Endothelial cell of umbilical vein (primary cell): ENCODE measurements around the gene CMC2. TPM values are rescaled to one million over a fixed set of nuclear protein-coding genes. Genes with fewer than 3 reads are reported as not detected.

Experiments
- BruUV-seq: library from RNA; stranded (reverse); fragments of 400-500 nt; replicated peaks from 2 replicates; lab custom pipeline; 2021; lab: Mats Ljungman, UMichigan
- CTCF ChIA-PET: fragments of 300-600, 350-600 bp; sonication (Branson Sonifier 250); formaldehyde crosslinking; loops from one replicate; lab custom pipeline; 2021; ENCODE audit warnings: antibody characterized with exemption, inconsistent platforms; lab: Charles Lee
- POLR2A ChIA-PET: fragments of 300-600, 350-600 bp; sonication (Branson Sonifier 250); formaldehyde crosslinking; loops from one replicate; lab custom pipeline; 2021; ENCODE audit warnings: antibody characterized with exemption, inconsistent platforms; lab: Charles Lee
- DNase-seq: peaks from one replicate; pipeline ENCODE4 v3.0.0-alpha.2; 2011; ENCODE audit warnings: low read depth, low spot score
- FAIRE-seq: peaks from 2 replicates; lab custom pipeline; 2011; peaks lifted over from hg19 to GRCh38; lab: Jason Lieb, UNC
- H2AFZ ChIP-seq: 2 replicates; pipeline ENCODE4 v1.6.0; 2012; ENCODE audit warnings: low read depth, low read length, control low read depth, inconsistent platforms
- H3K27ac ChIP-seq: 2 replicates; pipeline ENCODE4 v1.5.1; 2011; ENCODE audit warnings: low read depth, mild to moderate bottlenecking, control low read depth, low read length, moderate library complexity; ENCODE audit not compliant: insufficient read depth
- H3K27me3 ChIP-seq, 2 experiments: 2 replicates each; pipeline versions ENCODE4 v1.6.0 to v1.6.1; 2011; ENCODE audit warnings: low read length in 2 of 2, mixed read lengths in 1 of 2; ENCODE audit not compliant: control insufficient read depth in 2 of 2, insufficient read depth in 2 of 2
- H3K36me3 ChIP-seq, 2 experiments: 2 replicates in 1 of 2; 3 replicates in 1 of 2; pipeline ENCODE4 v1.5.1; 2011; ENCODE audit warnings: low read length in 2 of 2, mild to moderate bottlenecking in 1 of 2, moderate library complexity in 1 of 2; ENCODE audit not compliant: control insufficient read depth in 2 of 2, insufficient read depth in 2 of 2; ENCODE audit errors: extremely low read depth in 1 of 2
- H3K4me1 ChIP-seq: 3 replicates; pipeline ENCODE4 v1.5.1; 2011; ENCODE audit warnings: mild to moderate bottlenecking, low read length; ENCODE audit not compliant: control insufficient read depth, insufficient read depth; ENCODE audit errors: extremely low read depth
- H3K4me2 ChIP-seq: 2 replicates; pipeline ENCODE4 v1.6.1; 2011; ENCODE audit warnings: low read length, control low read depth, mixed read lengths; ENCODE audit not compliant: insufficient read depth
- H3K4me3 ChIP-seq, 3 experiments: fragments of 200-600 bp in 1 of 3; sonication (generic), shearing (Covaris generic) in 1 of 3; replicated peaks in 1 of 3; 2 replicates each; pipeline ENCODE4 v1.5.1; 2011 to 2016; ENCODE audit warnings: control low read depth in 3 of 3, low read length in 3 of 3, mild to moderate bottlenecking in 2 of 3, inconsistent platforms in 1 of 3, low read depth in 1 of 3, moderate library complexity in 1 of 3; ENCODE audit not compliant: insufficient read depth in 1 of 3
- H3K79me2 ChIP-seq: 2 replicates; pipeline ENCODE4 v1.6.0; 2012; ENCODE audit warnings: low read length, inconsistent platforms; ENCODE audit not compliant: control insufficient read depth, insufficient read depth
- H3K9ac ChIP-seq: replicated peaks from 2 replicates; pipeline ENCODE3; 2011; ENCODE audit warnings: low read length, control low read depth; ENCODE audit not compliant: insufficient read depth; ENCODE audit errors: extremely low read depth
- H3K9me1 ChIP-seq: replicated peaks from 3 replicates; pipeline ENCODE4 v1.6.0; 2011; ENCODE audit warnings: mild to moderate bottlenecking, low read length; ENCODE audit not compliant: control insufficient read depth, insufficient read depth; ENCODE audit errors: extremely low read depth
- H3K9me3 ChIP-seq: replicated peaks from 2 replicates; pipeline ENCODE4 v1.5.1; 2012; ENCODE audit warnings: low read length, inconsistent platforms; ENCODE audit not compliant: control insufficient read depth, insufficient read depth
- H4K20me1 ChIP-seq: replicated peaks from 2 replicates; pipeline ENCODE3; 2011; ENCODE audit warnings: mild to moderate bottlenecking, low read length; ENCODE audit not compliant: control insufficient read depth, insufficient read depth; ENCODE audit errors: extremely low read depth
- EZH2 ChIP-seq: IDR thresholded peaks from 2 replicates; pipeline ENCODE4 v1.6.1; 2012; ENCODE audit warnings: borderline replicate concordance, low read depth, mild to moderate bottlenecking, moderate library complexity, low read length, inconsistent platforms; ENCODE audit not compliant: severe bottlenecking
- FOS ChIP-seq: IDR thresholded peaks from 2 replicates; pipeline ENCODE4 v1.6.1; 2011; ENCODE audit warnings: mild to moderate bottlenecking, low read length, moderate library complexity, borderline replicate concordance; ENCODE audit not compliant: insufficient read depth
- GATA2 ChIP-seq: IDR thresholded peaks from 2 replicates; pipeline ENCODE4 v1.7.0; 2011; ENCODE audit warnings: low read depth, mild to moderate bottlenecking, moderate library complexity, mixed read lengths, low read length; ENCODE audit not compliant: insufficient read length, insufficient read depth
- JUN ChIP-seq: IDR thresholded peaks from 2 replicates; pipeline ENCODE4 v1.6.1; 2011; ENCODE audit warnings: borderline replicate concordance, low read depth; ENCODE audit not compliant: insufficient read length, insufficient read depth
- MYC ChIP-seq: IDR thresholded peaks from one replicate; pipeline ENCODE4 v1.6.1; 2011; ENCODE audit warnings: mild to moderate bottlenecking, low read depth, low read length
- POLR2A ChIP-seq: IDR thresholded peaks from 2 replicates; pipeline ENCODE4 v1.6.1; 2012; ENCODE audit warnings: low read depth, mild to moderate bottlenecking, control low read depth, low read length
- POLR2AphosphoS5 ChIP-seq: IDR thresholded peaks from 2 replicates; pipeline ENCODE4 v1.6.1; 2012; ENCODE audit warnings: low read depth, mild to moderate bottlenecking, control low read depth, low read length, moderate library complexity; ENCODE audit not compliant: insufficient read depth
- dilution Hi-C: fragments of 300-500 bp; cut with MboI; formaldehyde crosslinking; loops from one replicate; pipeline ENCODE4 v1.15.0; 2019; ENCODE audit warnings: low sequenced_read_pairs; ENCODE audit not compliant: extremely low pct_ligation_motif_present
- intact Hi-C: fragments of 100-400 bp; cut with micrococcal nuclease; formaldehyde crosslinking; loops from one replicate; pipeline ENCODE4 v1.10.0; 2022
- polyA plus RNA-seq, 4 experiments: library from polyadenylated mRNA; depleted of rRNA in 3 of 4; stranded (reverse) in 3 of 4; unstranded in 1 of 4; fragments of >200 nt; gene quantifications; 2 replicates each; pipeline versions ENCODE4 v1.2.1 to v1.2.3, GENCODE V29; 2011 to 2012; ENCODE audit warnings: missing spikeins in 1 of 4
- total RNA-seq: library from RNA; stranded (reverse); gene quantifications from 2 replicates; pipeline ENCODE4 v1.2.3, GENCODE V29; 2021
- TF ChIP-seq, protein P1 (sequence below), 2 donors: IDR thresholded peaks; 1 replicate in 1 of 2; 2 replicates in 1 of 2; pipeline ENCODE4 v1.5.1; 2011; ENCODE audit warnings: low read length in 2 of 2, mild to moderate bottlenecking in 2 of 2, moderate library complexity in 2 of 2, control low read depth in 1 of 2, inconsistent platforms in 1 of 2, low read depth in 1 of 2; ENCODE audit not compliant: insufficient read depth in 1 of 2; ENCODE audit errors: extremely low read depth in 1 of 2
- TF ChIP-seq, protein P2 (sequence below): IDR thresholded peaks from 2 replicates; pipeline ENCODE4 v1.6.1; 2011; ENCODE audit not compliant: insufficient read depth, insufficient read length

The CMC2 gene
- total and polyA plus RNA-seq, 2 donors (not counting 3 experiments of a cell fraction or from before 2014, with no cell fraction given) = 97.8 to 216 TPM

DNA sequence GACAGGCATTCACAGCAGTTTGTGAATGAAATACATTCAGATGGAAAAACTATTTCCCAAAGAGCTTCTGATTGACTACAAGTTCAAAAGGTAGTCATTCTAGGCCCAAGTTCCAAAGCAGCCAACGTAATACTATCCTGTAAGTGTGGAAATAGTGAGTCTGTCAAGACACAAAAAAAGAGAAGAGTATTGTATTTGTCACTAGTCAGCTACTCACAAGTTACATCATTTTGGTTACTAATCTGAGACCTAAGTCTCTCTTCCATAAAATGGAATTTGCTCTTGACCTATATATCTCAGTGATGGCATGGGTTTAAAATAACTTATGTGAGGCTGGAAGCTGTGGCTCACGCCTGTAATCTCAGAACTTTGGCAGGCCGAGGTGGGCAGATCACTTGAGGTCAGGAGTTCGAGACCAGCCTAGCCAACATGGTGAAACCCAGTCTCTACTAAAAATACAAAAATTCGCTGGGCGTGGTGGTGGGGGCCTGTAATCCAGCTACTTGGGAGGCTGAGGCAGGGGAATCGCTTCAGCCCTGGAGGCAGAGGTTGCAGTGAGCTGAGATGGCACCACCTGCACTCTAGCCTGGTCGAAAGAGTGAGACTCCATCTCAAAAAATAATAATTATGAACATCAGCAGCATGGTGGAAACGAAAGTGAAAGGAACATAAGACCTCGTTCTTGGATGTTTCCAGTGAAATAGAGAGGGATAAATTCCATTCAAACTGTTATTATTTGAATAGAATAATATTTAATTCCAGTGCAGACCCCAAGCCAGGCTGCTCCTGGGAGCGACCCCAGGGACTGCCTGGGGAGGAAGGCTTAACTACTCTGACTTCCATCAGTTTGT is 2.9 kb downstream of the CMC2 start:
- POLR2A ChIA-PET = interaction anchor here (1.4 to 1.5 kb wide), 2 partner anchors 11 to 66 kb away, joined by 5 to 7 read pairs; no protein-coding TSS in a partner anchor
- FAIRE-seq (no peak), DNase-seq (no peak)
- Histone ChIP-seq H3K9ac (peak overlapping the region; percentile 25), H3K36me3 (no peaks in the 10 kb centered on the region), H3K79me2 (peaks cover 88% of the 10 kb centered on the region), H3K4me1 (peaks cover 19% of the 10 kb centered on the region), H2AFZ (no peak overlapping the region), H3K27me3 (no peaks in the 10 kb centered on the region), H3K9me3 (no peaks in the 10 kb centered on the region), H3K4me3 (no peak overlapping the region), H4K20me1 (no peaks in the 10 kb centered on the region), H3K4me2 (peak overlapping the region; percentile 80), H3K27ac (no peak overlapping the region), H3K9me1 (no peaks in the 10 kb centered on the region)
- dilution Hi-C loops (no loop called here), intact Hi-C loops (loop anchor here (1.0 kb wide), 2 partner anchors 80 to 734 kb away; no protein-coding TSS in a partner anchor)
- BruUV-seq = no TSS peak
- TF ChIP-seq JUN (no peak), GATA2 (no peak), POLR2A (no peak), MYC (no peak), FOS (no peak), EZH2 (no peak), POLR2AphosphoS5 (no peak)
- TF ChIP-seq, protein P1, sequence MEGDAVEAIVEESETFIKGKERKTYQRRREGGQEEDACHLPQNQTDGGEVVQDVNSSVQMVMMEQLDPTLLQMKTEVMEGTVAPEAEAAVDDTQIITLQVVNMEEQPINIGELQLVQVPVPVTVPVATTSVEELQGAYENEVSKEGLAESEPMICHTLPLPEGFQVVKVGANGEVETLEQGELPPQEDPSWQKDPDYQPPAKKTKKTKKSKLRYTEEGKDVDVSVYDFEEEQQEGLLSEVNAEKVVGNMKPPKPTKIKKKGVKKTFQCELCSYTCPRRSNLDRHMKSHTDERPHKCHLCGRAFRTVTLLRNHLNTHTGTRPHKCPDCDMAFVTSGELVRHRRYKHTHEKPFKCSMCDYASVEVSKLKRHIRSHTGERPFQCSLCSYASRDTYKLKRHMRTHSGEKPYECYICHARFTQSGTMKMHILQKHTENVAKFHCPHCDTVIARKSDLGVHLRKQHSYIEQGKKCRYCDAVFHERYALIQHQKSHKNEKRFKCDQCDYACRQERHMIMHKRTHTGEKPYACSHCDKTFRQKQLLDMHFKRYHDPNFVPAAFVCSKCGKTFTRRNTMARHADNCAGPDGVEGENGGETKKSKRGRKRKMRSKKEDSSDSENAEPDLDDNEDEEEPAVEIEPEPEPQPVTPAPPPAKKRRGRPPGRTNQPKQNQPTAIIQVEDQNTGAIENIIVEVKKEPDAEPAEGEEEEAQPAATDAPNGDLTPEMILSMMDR (IDR thresholded peaks at IDR 0.05; ENCODE audit: extremely low read depth in 1 of 2, insufficient read depth in 1 of 2, low read depth in 1 of 2, low read length in 2 of 2) = no peak
- TF ChIP-seq, protein P2, sequence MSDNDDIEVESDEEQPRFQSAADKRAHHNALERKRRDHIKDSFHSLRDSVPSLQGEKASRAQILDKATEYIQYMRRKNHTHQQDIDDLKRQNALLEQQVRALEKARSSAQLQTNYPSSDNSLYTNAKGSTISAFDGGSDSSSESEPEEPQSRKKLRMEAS = no peak
- CTCF ChIA-PET = interaction anchor here (0.5 to 4.3 kb wide), 26 partner anchors 10 to 734 kb away, joined by 3 to 38 read pairs (median 4); partner anchors contain the start of gene ATMIN
